Liver (tissue), 9 donors: ENCODE data around the gene ACTL10. TPM values are rescaled to one million over a fixed set of nuclear protein-coding genes. Genes with fewer than 3 reads are reported as not detected.

ENCODE experiments used
- DNase-seq: peaks from one replicate; pipeline ENCODE4 v3.0.0-alpha.2; 2017; ENCODE audit warnings: low spot score
- H3K27ac ChIP-seq, 2 donors: one replicate each; pipeline ENCODE4 v1.7.0; 2013; ENCODE audit warnings: inconsistent platforms in 2 of 2, low read length in 2 of 2, control low read depth in 1 of 2, low read depth in 1 of 2, mild to moderate bottlenecking in 1 of 2
- H3K27me3 ChIP-seq, 4 donors: one replicate each; pipeline versions ENCODE4 v1.6.1 to v1.7.0; 2013; ENCODE audit warnings: low read length in 3 of 4, inconsistent platforms in 1 of 4, mild to moderate bottlenecking in 1 of 4, moderate library complexity in 1 of 4; ENCODE audit not compliant: control insufficient read depth in 4 of 4, insufficient read depth in 4 of 4
- H3K36me3 ChIP-seq, 4 donors: one replicate each; pipeline versions ENCODE4 v1.6.1 to v1.7.0; 2013; ENCODE audit warnings: low read length in 3 of 4, mild to moderate bottlenecking in 3 of 4, low read depth in 1 of 4, moderate library complexity in 1 of 4; ENCODE audit not compliant: control insufficient read depth in 4 of 4, insufficient read depth in 3 of 4
- H3K4me1 ChIP-seq, 4 donors: one replicate each; pipeline versions ENCODE4 v1.6.1 to v1.7.0; 2013; ENCODE audit warnings: low read length in 3 of 4, mild to moderate bottlenecking in 3 of 4, moderate library complexity in 1 of 4; ENCODE audit not compliant: control insufficient read depth in 4 of 4, insufficient read depth in 4 of 4
- H3K4me3 ChIP-seq, 3 donors: one replicate each; pipeline versions ENCODE4 v1.6.1 to v1.7.0; 2013; ENCODE audit warnings: low read length in 3 of 3, control low read depth in 1 of 3, low read depth in 1 of 3, mild to moderate bottlenecking in 1 of 3
- H3K9ac ChIP-seq, 2 donors: one replicate each; pipeline ENCODE4 v1.7.0; 2013; ENCODE audit warnings: low read length in 2 of 2, mild to moderate bottlenecking in 2 of 2, moderate library complexity in 2 of 2, control low read depth in 1 of 2, low read depth in 1 of 2
- H3K9me3 ChIP-seq, 4 donors: one replicate each; pipeline versions ENCODE4 v1.6.1 to v1.7.0; 2013; ENCODE audit warnings: low read length in 3 of 4; ENCODE audit not compliant: control insufficient read depth in 4 of 4
- ATF3 ChIP-seq: IDR thresholded peaks from 2 replicates; pipeline ENCODE4 v1.6.1; 2016; ENCODE audit warnings: antibody characterized with exemption
- CTCF ChIP-seq: fragments of 150-350 bp; IDR thresholded peaks from 2 replicates; pipeline ENCODE4 v1.5.1; 2017; ENCODE audit warnings: improper control_type of control experiment, low read depth, low read length; ENCODE audit not compliant: missing input control
- EGR1 ChIP-seq, 2 donors: IDR thresholded peaks; 2 replicates each; pipeline ENCODE4 v1.6.1; 2016 to 2018; ENCODE audit warnings: antibody characterized with exemption in 2 of 2, low read depth in 2 of 2
- FOXA1 ChIP-seq: IDR thresholded peaks from 2 replicates; pipeline ENCODE4 v1.6.1; 2016; ENCODE audit warnings: antibody characterized with exemption
- FOXA2 ChIP-seq: IDR thresholded peaks from 2 replicates; pipeline ENCODE4 v1.6.1; 2016; ENCODE audit warnings: antibody characterized with exemption
- GABPA ChIP-seq, 2 donors: IDR thresholded peaks in 1 of 2; conservative IDR thresholded peaks in 1 of 2; 2 replicates each; pipeline ENCODE4 v1.6.1; 2016; ENCODE audit warnings: antibody characterized with exemption in 2 of 2, mild to moderate bottlenecking in 1 of 2, moderate library complexity in 1 of 2
- HNF4A ChIP-seq, 2 donors: conservative IDR thresholded peaks; 2 replicates each; pipeline ENCODE4 v1.6.1; 2016; ENCODE audit warnings: antibody characterized with exemption in 2 of 2, mild to moderate bottlenecking in 2 of 2
- HNF4G ChIP-seq: IDR thresholded peaks from 2 replicates; pipeline ENCODE4 v1.6.1; 2016; ENCODE audit warnings: antibody characterized with exemption
- JUND ChIP-seq, 2 donors: IDR thresholded peaks; 2 replicates each; pipeline ENCODE4 v1.6.1; 2016; ENCODE audit warnings: antibody characterized with exemption in 2 of 2
- NR2F2 ChIP-seq: IDR thresholded peaks from 2 replicates; pipeline ENCODE4 v1.6.1; 2016; ENCODE audit warnings: antibody characterized with exemption
- RAD21 ChIP-seq, 2 donors: IDR thresholded peaks; 2 replicates each; pipeline ENCODE4 v1.6.1; 2016; ENCODE audit warnings: antibody characterized with exemption in 2 of 2, mild to moderate bottlenecking in 2 of 2
- RXRA ChIP-seq, 2 donors: IDR thresholded peaks; 2 replicates each; pipeline ENCODE4 v1.6.1; 2017 to 2018; ENCODE audit warnings: antibody characterized with exemption in 2 of 2, mild to moderate bottlenecking in 1 of 2
- SP1 ChIP-seq: IDR thresholded peaks from 2 replicates; pipeline ENCODE4 v1.6.1; 2018; ENCODE audit warnings: antibody characterized with exemption, mild to moderate bottlenecking
- TAF1 ChIP-seq: conservative IDR thresholded peaks from 2 replicates; pipeline ENCODE4 v1.6.1; 2016; ENCODE audit warnings: antibody characterized with exemption, mild to moderate bottlenecking
- YY1 ChIP-seq: IDR thresholded peaks from 2 replicates; pipeline ENCODE4 v1.6.1; 2016; ENCODE audit warnings: antibody characterized with exemption, mild to moderate bottlenecking
- WGBS: extraction: QIAGEN DNeasy Blood & Tissue Kit; methylation state at CpG from one replicate; pipeline ENCODE4 v1.1.7; 2013; 5-methylcytosine and 5-hydroxymethylcytosine counted together
- polyA plus RNA-seq, 2 donors: library from polyadenylated mRNA; stranded (reverse) in 1 of 2; unstranded in 1 of 2; fragments of 200-250 nt in 1 of 2; fragments of >200 nt in 1 of 2; fragmentation: Nextera tagmentation in 1 of 2; extraction: Ambion mirVana in 1 of 2; gene quantifications; one replicate each; pipeline versions ENCODE4 v1.2.1 to v1.2.3, GENCODE V29; 2013 to 2015
- total RNA-seq, 2 donors: library from RNA; depleted of rRNA; stranded (reverse); fragments of >200 nt; gene quantifications; one replicate each; pipeline ENCODE4 v1.2.3, GENCODE V29; 2014
- TF ChIP-seq, protein P1 (sequence below): IDR thresholded peaks from 2 replicates; pipeline ENCODE4 v1.6.1; 2016; ENCODE audit warnings: antibody characterized with exemption
- TF ChIP-seq, protein P2 (sequence below): IDR thresholded peaks from 2 replicates; pipeline ENCODE4 v1.6.1; 2016; ENCODE audit warnings: antibody characterized with exemption
- donor health status: healthy.
- donor health status: healthy.
- donor health status: healthy.
- donor health status: healthy.
- donor health status: healthy.

Gene ACTL10
- total and polyA plus RNA-seq, 4 donors = 0.10 to 0.50 (median 0.35) TPM

DNA sequence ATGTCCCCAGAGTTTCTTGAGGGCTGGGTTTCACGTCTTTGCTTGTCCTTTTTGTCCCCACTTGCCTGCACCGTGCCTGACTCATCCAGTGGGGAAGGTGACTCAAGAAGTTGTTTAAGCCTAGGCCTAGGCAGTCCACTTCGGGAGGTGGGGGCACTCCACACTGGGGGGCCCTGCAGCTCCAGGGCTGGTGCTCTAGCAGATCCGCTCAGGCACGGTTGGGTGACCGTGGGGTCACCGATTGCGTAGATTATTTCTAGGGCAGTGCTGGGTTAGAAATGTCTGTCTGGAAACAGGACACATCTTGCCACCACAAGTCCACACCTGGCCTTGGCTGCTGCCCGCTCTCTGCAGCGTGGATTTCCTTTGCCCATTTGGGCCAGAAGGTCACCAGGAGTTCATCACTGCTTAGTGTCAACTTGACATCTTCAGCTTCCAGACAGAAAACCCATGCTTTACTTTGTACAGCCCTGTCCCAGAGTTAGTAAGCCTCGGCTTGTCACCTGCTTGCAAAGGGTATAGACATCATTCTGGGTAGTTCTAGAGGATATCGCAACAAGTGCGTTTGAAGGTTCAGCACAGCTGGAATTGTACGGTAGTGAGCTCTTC, 18.2 kb upstream of the ACTL10 start:
- Histone ChIP-seq H3K27me3 (no peaks in the 10 kb centered on the region), H3K27ac (peak overlapping the region in 1 of 2 donors; percentile 61), H3K36me3 (peaks cover 4 to 16% (median 11%) of the 10 kb centered on the region in 4 donors), H3K9me3 (no peaks in the 10 kb centered on the region), H3K9ac (no peak overlapping the region), H3K4me3 (peak overlapping the region in 1 of 3 donors; percentile 55), H3K4me1 (peaks cover 0 to 33% (median 25%) of the 10 kb centered on the region in 4 donors)
- TF ChIP-seq ATF3 = no peak
- TF ChIP-seq TAF1 = no peak
- no peak for TF ChIP-seq JUND (IDR thresholded peaks at IDR 0.05)
- TF ChIP-seq, protein P1, sequence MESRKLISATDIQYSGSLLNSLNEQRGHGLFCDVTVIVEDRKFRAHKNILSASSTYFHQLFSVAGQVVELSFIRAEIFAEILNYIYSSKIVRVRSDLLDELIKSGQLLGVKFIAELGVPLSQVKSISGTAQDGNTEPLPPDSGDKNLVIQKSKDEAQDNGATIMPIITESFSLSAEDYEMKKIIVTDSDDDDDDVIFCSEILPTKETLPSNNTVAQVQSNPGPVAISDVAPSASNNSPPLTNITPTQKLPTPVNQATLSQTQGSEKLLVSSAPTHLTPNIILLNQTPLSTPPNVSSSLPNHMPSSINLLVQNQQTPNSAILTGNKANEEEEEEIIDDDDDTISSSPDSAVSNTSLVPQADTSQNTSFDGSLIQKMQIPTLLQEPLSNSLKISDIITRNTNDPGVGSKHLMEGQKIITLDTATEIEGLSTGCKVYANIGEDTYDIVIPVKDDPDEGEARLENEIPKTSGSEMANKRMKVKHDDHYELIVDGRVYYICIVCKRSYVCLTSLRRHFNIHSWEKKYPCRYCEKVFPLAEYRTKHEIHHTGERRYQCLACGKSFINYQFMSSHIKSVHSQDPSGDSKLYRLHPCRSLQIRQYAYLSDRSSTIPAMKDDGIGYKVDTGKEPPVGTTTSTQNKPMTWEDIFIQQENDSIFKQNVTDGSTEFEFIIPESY = no peak
- TF ChIP-seq RAD21 (IDR thresholded peaks at IDR 0.05) = no peak
- no peak for TF ChIP-seq RXRA (IDR thresholded peaks at IDR 0.05)
- TF ChIP-seq CTCF = no peak
- TF ChIP-seq FOXA2 = no peak
- no peak for TF ChIP-seq HNF4G
- no peak for TF ChIP-seq NR2F2
- TF ChIP-seq GABPA (IDR thresholded peaks at IDR 0.05 in 1 of 2, conservative IDR thresholded peaks at IDR 0.05 in 1 of 2) = no peak
- TF ChIP-seq FOXA1 = no peak
- no peak for TF ChIP-seq YY1
- TF ChIP-seq HNF4A (conservative IDR thresholded peaks at IDR 0.05) = no peak
- TF ChIP-seq, protein P2, sequence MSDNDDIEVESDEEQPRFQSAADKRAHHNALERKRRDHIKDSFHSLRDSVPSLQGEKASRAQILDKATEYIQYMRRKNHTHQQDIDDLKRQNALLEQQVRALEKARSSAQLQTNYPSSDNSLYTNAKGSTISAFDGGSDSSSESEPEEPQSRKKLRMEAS = no peak
- no peak for TF ChIP-seq SP1
- no peak for TF ChIP-seq EGR1 (IDR thresholded peaks at IDR 0.05; ENCODE audit: low read depth in 2 of 2)
- DNase-seq = no peak
- WGBS = 88% methylated on average over 14 of the region's 14 CpGs

- 88% methylated on average over 19 of the region's 19 CpGs for WGBS
- peaks cover 0 to 36% (median 30%) of the 10 kb centered on the region in 4 donors for H3K4me1 ChIP-seq
- peaks cover 4 to 12% (median 8%) of the 10 kb centered on the region in 4 donors for H3K36me3 ChIP-seq
- no peak overlapping the region for H3K27ac ChIP-seq
- DNase-seq = no peak
- no peak for TF ChIP-seq CTCF
- H3K4me3 ChIP-seq = no peak overlapping the region
- no peaks in the 10 kb centered on the region for H3K9me3 ChIP-seq
- H3K9ac ChIP-seq = no peak overlapping the region
- H3K27me3 ChIP-seq = no peaks in the 10 kb centered on the region
These were observed 17.5 kb upstream of the ACTL10 start for GRCh38 chr20:33649201-33649681.
